GM19463 (cell line): Measurements from ENCODE around the gene CARS2.
A peak's percentile ranks its signal among the peaks of the same experiment; 100 is the strongest.
"Not testable (repeated sequence)": the region's sequence is repeated elsewhere in the genome, so short reads cannot be mapped to it uniquely, and the experiment has no call there.

Experiments
- ATAC-seq: cut with Tn5 transposase; IDR thresholded peaks from one replicate; pipeline ENCODE4 v1.9.1; 2021; ENCODE audit warnings: mild to moderate bottlenecking, moderate library complexity; ENCODE audit not compliant: unreplicated experiment

The CARS2 gene

DNA sequence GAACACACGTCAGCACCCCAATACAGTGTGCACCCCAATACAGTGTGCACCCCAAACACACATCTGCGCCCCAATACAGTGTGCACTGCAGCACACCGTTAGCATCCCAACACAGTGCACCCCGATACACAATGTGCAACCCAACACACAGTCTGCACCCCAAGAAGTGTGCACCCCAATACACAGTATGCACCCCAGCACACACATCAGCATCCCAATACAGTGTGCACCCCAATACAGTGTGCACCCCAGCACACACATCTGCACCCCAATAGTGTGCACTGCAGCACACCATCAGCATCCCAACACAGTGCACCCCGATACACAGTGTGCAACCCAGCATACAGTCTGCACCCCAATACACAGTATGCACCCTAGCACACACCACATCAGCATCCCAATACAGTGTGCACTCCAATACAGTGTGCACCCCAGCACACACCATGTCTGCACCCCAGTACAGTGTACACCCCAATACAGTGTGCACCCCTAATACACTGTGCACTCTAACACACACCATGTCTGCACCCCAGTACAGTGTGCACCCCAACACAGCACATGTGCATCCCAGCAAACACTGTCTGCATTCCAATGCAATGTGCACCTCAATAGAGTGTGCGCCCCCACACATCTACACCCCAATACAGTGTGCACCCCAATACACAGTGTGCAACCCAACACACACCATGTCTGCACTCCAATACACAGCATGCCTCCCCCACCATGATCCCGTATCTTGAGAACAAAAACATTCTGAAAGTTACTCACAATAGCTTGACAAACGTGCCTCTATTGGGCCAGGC, 855 bp upstream of the CARS2 start:
- ATAC-seq, result no peak

DNA sequence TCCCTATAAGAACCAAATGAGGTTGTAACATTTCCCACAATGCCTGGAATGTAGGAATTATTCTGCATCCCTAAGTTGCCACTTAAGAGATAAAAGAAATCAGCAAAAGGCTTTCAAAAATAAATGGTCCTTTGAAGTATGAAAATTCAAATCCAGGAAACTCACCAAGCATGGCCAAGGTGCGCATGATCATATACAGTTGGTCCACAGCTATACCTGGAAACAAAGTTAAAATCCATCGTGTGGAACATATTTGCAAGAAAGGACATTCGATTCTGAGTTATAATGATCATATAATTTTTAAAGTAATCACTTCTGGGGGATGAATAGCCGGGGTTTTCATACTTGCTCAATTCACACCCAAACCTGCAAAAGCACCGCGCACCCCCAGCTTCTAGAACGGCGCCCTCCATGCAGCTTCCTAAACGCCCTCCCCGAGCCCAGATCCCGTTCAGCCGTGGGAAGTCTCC, 525 bp downstream of the CARS2 start:
- ATAC-seq, result no peak

DNA sequence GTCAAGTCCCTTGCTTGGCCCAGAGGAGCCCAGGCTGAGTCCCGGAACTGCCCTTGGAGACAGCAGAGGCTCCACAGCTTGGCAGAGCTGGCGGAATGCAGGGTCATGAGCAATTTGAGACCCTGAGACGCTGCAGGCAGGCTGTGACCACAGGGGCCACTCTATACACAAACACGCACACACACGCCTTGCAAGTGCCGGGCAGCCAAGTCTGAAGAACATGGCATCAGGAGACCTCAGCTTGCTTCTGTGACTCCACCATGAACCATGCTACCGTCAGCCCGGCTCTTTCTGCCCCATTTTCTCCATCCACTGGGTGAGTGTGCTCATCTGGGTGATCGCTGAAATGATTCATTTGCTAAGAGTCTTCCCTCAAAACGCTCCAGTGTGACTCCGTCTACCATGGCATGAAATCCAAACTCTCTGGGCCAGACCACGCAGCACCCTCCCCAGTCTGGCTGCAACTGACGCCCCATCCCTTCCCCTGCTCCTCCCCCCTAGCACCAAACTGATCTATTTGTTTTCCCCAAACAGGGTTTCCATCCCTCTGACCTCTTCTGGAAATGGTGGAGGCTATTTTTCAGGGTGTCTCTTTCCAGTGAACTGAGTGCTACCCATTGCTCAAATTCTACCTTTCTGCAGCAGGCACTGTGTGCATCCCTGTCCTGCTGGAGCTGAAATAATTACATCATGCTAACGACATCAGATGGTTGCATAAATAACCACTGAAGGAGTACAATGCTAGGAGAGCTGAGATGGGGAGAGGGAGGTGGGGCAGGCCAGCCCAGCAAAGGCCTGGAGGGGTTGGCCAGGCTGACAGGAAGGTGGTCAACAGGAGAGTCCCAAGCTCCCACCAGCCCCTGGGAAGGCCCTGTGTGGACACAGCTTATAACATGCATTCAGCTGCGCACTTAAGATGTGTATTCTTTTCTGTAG, 3.1 kb downstream of the CARS2 start:
- no peak for ATAC-seq

DNA sequence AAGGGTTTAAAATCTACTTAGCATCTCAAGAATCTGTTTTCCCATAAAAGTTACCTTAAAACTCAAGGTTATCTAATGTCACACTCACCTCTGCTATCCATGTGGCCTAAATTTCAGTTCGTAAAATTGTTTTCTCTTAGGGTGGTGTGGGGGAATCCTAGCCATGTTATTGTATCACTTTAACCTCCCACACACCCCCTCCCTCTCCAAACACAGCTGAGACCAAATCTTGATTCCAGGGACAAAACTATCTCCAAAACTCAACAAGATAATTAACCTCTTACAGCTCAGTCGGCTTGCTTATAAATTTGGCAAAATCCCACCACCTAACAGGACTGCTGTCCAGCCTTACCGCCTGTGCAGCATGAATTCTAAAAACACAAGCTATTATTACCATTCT, 3.8 kb downstream of the CARS2 start:
- ATAC-seq, result no peak

DNA sequence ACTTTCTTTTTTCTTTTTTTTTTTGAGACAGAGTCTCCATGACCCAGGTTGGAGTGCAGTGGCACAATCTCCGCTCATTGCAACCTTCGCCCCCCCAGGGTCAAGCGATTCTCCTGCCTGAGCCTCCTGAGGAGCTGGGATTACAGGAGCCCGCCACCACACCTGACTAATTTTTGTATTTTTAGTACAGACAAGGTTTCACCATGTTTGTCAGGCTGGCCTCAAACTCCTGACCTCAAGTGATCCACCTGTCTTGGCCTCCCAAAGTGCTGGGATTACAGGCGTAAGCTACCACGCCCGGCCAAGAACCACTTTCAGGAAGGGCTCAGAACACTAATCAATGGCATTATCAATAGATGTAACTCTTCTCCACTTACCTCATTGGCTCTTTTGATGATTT, 4.9 kb downstream of the CARS2 start:
- ATAC-seq, result not testable (repeated sequence)

DNA sequence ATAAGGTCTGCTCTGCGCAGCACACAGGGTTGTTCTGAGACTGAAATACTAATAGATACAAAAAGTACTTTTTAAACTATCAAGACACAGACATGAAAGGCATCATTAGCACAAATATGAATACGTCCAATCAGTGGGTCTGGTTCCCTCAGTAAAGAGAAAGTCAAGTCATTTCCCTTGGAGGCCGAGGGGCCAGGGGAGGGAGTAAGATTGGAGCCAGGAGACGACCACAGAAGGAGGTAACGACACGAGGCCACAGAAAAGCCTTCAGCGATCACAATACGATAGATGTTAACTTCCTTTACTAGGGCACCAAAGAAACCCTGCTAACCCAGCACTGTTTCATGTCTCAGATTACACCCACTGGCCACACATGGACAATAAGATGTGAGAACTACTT, 5.3 kb downstream of the CARS2 start:
- ATAC-seq, result no peak

DNA sequence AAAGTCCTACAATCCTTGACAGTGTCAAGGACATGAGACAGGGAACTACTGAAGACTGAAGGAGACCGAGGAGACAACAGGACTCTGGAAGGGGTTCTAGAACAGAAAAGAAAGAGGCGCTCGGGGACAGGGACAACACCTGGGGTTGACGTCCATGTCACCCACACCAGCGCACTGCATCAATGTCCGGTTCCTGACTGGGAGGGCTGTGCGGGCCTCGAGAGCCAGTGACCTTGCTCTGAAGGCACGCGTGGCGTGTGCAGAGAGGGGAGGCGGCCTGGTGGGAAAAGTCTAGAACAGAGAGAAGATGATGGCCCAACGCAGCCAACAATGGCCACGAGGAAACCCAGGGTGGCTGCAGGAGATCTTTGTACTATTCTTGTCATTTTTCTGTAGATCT, 5.7 kb downstream of the CARS2 start:
- no peak for ATAC-seq

DNA sequence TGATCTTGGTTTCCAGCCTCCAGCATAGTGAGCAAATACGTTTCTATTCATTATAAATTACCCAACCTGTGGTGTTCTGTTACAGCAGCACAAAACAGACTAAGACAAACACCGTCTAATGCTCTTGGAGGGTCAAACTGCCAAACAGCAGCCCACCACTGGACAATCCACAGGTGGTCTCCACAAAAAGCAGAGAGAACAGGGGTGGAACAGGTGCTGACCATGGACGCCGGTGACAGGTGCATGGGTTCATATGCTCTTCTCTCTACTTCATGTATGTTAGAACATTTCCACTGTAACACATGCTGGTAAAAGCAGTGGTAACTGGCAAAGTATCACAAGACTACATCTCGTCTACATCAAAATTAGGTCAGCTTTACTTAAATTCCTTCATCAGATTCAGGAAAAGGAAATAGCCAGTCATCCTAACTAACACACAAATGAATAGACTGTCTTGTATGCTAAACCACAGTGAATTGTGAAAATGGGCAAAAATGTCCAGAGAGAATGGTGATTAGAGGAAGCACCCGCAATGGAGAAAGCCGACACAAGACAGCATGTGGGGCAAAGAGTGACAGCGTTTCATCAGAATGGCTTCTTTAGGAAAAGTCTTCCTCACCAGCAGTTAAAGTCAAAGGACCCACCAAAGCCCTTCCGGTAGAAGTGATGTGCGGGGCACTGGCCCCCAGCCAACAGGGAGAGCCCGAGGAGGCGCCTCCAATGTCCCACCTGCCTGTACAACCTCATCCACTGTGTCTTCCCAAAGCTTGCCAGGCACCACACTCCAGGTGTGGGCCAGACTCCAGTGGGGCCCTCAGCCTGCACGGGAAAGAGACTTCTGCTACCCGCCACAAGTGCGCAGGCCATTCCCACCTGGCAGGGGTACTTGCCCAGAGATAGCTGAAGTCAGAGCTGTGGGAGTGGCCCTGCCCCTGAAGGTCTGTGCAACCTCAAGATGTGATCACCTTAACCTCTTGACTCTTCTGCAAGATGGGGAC, 6.5 kb downstream of the CARS2 start:
- no peak for ATAC-seq

DNA sequence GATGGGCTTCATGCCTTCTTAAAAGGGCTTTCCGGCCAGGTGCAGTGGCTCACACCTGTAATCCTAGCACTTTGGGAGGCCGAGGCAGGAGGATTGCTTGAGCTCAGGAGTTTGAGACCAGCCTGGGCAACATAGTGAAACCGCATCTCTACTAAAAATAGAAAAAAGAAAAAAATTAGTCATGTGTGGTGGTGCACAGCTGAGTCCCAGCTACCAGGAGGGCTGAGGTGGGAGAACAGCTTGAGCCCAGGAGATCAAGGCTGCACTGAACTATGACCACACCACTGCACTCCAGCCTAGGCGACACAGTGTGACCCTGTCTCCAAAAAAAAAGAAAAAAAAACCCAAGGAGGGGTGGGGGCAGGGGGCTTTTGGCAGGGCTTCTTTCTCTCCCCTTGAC, 7.2 kb downstream of the CARS2 start:
- ATAC-seq, result peak; percentile 77

DNA sequence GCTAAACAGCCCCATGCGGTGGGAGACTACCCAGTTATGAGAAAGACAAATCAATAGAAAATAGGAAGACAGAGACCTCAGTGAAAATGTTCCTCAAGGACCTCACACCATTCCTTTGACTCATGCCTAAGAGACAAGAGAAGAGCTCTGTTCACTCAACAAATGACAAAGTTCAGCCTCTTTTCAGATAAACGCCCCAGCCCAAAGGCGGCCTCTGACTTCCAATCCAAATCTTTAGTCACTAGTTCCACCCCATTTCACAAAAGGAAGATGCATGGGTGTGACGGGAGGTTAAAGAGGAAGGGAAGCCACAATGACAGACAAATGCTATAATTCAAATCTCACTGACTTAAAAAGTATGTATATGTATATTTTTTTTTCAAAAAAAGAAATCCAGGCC, 8.1 kb downstream of the CARS2 start:
- ATAC-seq, result no peak

DNA sequence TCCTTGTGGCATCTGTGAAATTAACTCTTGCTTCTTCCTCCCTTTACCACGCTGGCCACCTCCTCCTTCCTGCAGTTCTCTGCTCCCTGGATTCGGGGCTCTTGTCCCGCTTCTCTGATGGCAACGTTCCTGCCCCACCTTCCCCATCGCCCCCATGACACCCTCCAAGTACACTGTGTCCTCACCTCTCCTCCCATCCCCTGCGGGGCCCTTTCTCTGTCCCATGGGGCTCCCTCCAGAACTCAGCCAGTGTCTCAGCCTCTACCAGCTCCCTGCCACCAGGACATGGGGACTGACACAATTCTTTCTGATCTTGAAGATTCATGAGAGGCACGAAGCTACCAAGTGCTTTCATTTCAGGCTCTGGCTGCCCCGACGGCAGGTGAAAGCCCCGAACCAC, 9.1 kb downstream of the CARS2 start:
- ATAC-seq, result no peak

DNA sequence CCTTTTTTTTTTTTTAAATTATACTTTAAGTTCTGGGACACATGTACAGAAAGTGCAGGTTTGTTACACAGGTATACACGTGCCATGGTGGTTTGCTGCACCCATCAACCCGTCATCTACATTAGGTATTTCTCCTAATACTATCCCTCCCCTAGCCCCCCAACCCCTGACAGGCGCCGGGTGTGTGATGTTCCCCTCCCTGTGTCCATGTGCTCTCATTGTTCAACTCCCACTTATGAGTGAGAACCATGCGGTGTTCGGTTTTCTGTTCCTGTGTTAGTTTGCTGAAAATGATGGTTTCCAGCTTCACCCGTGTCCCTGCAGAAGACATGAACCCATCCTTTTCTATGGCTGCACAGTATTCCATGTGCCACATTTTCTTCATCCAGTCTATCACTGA, 10.1 kb downstream of the CARS2 start:
- ATAC-seq, result not testable (repeated sequence)

DNA sequence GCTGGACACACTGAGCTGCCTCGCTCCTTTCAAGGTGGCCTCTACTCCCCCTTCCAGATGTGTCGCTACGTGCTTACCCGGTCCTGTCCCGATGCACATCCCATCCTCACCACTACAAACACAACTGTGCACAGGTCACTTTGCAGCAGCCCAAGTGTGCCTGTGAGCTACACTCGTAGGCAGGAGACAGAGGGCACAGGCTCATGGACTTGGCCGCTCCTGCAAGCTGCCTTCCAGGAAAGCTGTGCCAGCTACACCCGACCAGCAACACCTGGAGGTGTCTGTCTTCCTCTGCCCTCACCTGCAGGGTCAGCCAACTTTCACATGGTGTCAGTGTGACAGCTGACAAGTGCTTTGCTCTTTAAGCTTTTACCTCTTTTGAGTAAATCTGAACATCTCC, 15.4 kb downstream of the CARS2 start:
- ATAC-seq, result no peak

DNA sequence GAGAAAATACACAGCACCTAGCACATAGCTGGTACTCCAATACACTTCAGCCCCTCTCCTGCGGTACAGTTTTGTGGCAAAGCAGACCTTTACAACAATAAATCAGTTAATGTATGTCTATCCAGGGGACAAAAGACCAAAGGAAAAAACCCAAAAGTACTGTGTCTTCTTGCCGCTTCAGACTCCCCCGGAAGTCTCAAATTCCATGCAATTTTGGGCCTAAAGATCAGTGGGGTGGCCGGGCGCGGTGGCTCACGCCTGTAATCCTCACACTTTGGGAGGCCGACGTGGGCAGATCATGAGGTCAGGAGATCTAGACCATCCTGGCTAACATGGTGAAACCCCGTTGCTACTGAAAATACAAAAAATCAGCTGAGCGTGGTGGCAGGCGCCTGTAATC, 16.2 kb downstream of the CARS2 start:
- no peak for ATAC-seq

DNA sequence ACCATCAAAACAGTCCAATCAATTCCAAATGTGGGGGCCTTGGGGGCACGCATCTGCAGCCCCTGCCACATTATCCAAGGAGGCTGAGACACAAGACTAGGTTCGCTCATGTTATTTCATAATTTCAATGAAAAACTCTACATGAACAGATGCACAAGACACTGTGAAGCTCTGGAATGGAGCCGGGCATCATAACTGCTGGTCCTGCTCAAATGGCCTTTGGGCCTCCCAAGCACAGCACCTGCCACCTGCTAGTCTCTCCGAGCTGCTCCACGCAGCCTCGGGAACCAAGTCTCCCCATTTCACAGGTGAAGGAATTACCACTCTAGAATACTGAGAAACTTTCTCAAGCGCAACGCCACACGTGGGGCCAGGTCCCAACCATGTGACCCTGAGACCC, 16.9 kb downstream of the CARS2 start:
- no peak for ATAC-seq

DNA sequence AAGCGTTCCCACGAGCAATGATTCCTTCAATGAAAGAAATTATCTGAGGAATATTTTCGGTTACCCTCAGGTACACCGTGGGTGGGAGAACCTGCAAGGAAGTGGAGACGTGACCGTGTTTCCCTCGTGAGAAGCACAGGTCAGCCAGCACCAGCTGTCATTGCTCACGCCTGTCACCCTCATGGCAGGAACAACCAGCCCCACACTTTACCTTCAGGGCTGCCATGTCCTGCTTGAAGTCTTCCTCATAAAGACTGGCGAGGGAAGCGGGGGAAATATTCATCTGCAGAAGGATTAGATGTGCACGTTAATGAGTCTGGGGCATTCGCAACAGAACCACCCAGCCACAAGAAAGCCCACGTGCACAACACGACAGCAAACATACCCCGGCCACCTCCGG, 18.2 kb downstream of the CARS2 start:
- no peak for ATAC-seq

DNA sequence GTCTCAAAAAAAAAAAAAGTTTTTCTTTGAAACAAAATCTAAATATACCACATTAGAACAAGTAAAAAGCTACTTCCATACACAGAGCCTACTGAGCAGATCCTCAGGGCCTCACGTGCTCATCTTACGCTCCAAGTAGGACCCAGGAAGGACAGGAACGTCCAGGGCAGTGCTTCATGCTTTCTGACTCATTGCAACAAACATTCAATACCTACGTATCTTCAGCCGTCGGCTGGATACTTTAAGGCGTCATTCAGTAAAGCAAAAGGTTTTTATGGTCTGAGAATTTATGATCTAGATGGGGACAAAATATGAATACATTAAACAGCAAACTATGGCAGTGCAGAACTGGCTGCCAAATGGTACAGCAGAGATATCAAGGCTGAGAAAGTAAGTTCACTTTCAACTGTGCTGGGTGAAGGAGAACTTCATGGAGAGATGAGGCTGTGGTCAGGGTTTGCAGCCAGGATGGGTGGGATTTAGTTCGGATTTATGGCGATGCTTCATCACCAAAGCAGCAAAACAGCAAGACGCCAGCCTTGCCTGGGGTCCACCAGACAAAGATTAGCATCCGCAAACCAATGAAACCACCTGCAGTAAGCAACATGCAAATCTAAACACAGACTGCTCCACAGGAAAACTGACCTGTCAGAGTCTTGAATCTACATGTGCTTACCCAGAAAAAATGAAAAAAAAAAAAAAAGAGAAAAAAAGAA, 20.5 kb downstream of the CARS2 start:
- ATAC-seq, result no peak

DNA sequence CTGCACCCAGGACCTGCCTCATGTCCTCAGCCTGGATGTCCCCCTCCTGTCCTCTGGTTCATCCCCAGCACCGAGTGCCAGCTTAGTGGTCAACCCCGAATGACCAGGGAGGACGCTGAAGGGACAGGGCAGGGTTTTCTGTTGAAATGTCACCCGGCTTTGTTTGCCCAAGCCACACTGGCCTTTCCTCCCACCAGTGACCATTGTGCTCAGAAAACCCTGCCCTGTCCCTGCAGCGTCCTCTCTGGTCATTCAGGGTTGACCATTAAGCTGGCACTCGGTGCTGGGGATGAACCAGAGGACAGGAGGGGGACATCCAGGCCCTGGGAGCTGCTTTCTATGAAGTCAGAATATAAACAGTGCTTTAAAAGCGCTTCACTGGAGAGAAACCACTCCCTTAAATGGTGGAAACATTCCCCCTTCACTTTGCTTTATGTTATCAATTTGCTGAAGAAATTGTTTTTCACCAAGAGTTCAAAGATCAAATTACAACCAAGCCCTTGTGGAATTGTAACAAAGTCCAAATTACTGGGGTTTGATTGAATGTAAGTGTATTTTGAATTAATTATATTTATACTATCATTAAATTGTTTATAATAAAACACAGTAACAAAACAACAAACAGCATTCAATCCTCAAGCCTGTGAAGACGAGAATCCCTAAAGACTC, 21.4 kb downstream of the CARS2 start:
- no peak for ATAC-seq

DNA sequence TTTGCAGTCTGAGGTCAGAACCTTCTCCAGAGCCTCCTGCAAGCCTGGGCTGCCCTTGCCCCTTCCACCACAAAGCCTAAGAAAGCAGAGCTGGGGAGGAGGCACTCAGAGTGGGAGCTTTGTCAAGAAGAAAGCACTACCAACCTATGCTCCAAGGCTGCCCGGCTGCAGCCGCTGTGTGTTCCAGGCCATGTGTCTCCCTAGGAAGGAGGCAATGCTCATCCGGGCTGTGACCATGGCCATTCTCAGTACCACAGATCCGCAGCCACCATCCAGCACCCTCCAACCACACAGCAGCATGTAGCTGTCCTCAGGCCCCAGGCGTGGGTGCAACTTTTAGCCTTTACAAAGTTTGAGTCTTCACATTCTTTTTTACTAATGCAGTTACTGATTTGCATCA, 22.0 kb downstream of the CARS2 start:
- no peak for ATAC-seq
